Activated CD4-positive, alpha-beta T cell treated with anti-CD3 and anti-CD28 coated beads, Interleukin-2, amount 50 U/mL, for 16 hours (primary cell): ENCODE measurements around the gene CTIF.

Experiments used
- DNase-seq: peaks from one replicate; pipeline ENCODE4 v3.0.0-alpha.2; 2020

Gene CTIF

GRCh38 chr18:48762022-48762421 lies 223.2 kb downstream of the CTIF start:
- no peak for DNase-seq

- no peak for DNase-seq
These were observed 224.2 kb downstream of the CTIF start for GRCh38 chr18:48762836-48763718.

GRCh38 chr18:48763719-48764100 lies 224.9 kb downstream of the CTIF start:
- no peak for DNase-seq

- DNase-seq = no peak
These were observed 226.2 kb downstream of the CTIF start for GRCh38 chr18:48765053-48765452.

GRCh38 chr18:48766026-48766425 lies 227.2 kb downstream of the CTIF start:
- no peak for DNase-seq

GRCh38 chr18:48766487-48766886 lies 227.7 kb downstream of the CTIF start:
- DNase-seq = no peak

GRCh38 chr18:48767090-48767690 lies 228.4 kb downstream of the CTIF start:
- DNase-seq = peak; percentile 10

GRCh38 chr18:48769006-48769636 lies 230.3 kb downstream of the CTIF start:
- DNase-seq = no peak

- no peak for DNase-seq
These were observed 231.4 kb downstream of the CTIF start for GRCh38 chr18:48770243-48770642.

- DNase-seq = no peak
These were observed 233.0 kb downstream of the CTIF start for GRCh38 chr18:48771641-48772375.

GRCh38 chr18:48772457-48772856 lies 233.6 kb downstream of the CTIF start:
- DNase-seq = no peak

- DNase-seq = no peak
These were observed 235.0 kb downstream of the CTIF start for GRCh38 chr18:48773821-48774220.

- no peak for DNase-seq
These were observed 236.1 kb downstream of the CTIF start for GRCh38 chr18:48774941-48775340.

GRCh38 chr18:48775372-48776155 lies 236.7 kb downstream of the CTIF start:
- no peak for DNase-seq

GRCh38 chr18:48776156-48776555 lies 237.3 kb downstream of the CTIF start:
- DNase-seq = no peak

- DNase-seq = no peak
These were observed 237.8 kb downstream of the CTIF start for GRCh38 chr18:48776641-48777025.

- DNase-seq = peak; percentile 72
These were observed 238.4 kb downstream of the CTIF start for GRCh38 chr18:48777026-48777743.

- DNase-seq = no peak
These were observed 238.9 kb downstream of the CTIF start for GRCh38 chr18:48777744-48778116.

GRCh38 chr18:48778344-48779011 lies 239.6 kb downstream of the CTIF start:
- DNase-seq = no peak

- DNase-seq = no peak
These were observed 240.6 kb downstream of the CTIF start for GRCh38 chr18:48779462-48779861.

GRCh38 chr18:48780201-48780912 lies 241.5 kb downstream of the CTIF start:
- DNase-seq = no peak
